IMR-90 (cell line): ENCODE results near the gene COIL.

Source experiments
- MAFK ChIP-seq: IDR thresholded peaks from 2 replicates; pipeline ENCODE4 v1.6.1; 2012; ENCODE audit warnings: low read depth, low read length, improper control_type of control experiment
- MAZ ChIP-seq: IDR thresholded peaks from 2 replicates; pipeline ENCODE4 v1.6.1; 2012; ENCODE audit warnings: low read depth, mild to moderate bottlenecking, low read length, improper control_type of control experiment, moderate library complexity, borderline replicate concordance
- TF ChIP-seq, protein P1 (sequence below): conservative IDR thresholded peaks from 2 replicates; pipeline ENCODE4 v1.5.1; 2012; ENCODE audit warnings: mild to moderate bottlenecking, low read depth, low read length, improper control_type of control experiment
- TF ChIP-seq, protein P2 (sequence below): fragments of 150-350 bp; IDR thresholded peaks from 2 replicates; pipeline ENCODE4 v1.6.1; 2017; ENCODE audit warnings: mild to moderate bottlenecking, antibody characterized with exemption, low read length, low read depth

DNA sequence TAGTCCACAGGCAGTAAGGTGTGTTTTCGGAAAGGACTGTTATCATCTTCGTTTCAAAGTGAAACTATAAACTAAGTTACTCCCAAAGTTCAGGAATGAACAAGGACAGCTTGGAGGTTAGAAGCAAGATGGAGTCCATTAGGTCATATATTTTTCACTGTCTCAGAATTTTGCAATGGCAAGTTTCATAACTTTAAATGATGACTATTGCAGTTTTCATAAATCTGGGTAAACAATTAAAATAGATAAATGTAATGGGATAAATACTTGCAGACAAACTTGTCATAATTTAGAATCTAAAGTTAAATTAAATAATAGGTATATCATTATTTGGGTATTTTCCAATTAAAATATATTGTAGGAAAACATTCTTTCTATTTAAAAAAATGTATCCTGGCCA lies 32.3 kb downstream of the COIL start:
- TF ChIP-seq, protein P1, sequence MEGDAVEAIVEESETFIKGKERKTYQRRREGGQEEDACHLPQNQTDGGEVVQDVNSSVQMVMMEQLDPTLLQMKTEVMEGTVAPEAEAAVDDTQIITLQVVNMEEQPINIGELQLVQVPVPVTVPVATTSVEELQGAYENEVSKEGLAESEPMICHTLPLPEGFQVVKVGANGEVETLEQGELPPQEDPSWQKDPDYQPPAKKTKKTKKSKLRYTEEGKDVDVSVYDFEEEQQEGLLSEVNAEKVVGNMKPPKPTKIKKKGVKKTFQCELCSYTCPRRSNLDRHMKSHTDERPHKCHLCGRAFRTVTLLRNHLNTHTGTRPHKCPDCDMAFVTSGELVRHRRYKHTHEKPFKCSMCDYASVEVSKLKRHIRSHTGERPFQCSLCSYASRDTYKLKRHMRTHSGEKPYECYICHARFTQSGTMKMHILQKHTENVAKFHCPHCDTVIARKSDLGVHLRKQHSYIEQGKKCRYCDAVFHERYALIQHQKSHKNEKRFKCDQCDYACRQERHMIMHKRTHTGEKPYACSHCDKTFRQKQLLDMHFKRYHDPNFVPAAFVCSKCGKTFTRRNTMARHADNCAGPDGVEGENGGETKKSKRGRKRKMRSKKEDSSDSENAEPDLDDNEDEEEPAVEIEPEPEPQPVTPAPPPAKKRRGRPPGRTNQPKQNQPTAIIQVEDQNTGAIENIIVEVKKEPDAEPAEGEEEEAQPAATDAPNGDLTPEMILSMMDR = no peak
- TF ChIP-seq, protein P2, sequence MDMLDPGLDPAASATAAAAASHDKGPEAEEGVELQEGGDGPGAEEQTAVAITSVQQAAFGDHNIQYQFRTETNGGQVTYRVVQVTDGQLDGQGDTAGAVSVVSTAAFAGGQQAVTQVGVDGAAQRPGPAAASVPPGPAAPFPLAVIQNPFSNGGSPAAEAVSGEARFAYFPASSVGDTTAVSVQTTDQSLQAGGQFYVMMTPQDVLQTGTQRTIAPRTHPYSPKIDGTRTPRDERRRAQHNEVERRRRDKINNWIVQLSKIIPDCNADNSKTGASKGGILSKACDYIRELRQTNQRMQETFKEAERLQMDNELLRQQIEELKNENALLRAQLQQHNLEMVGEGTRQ = no peak
- TF ChIP-seq MAFK (peak; percentile 78), MAZ (no peak)
